Mesothelial cell of epicardium (in vitro differentiated cells): ENCODE measurements around the gene ASF1B. TPM values are rescaled to one million over a fixed set of nuclear protein-coding genes. Genes with fewer than 3 reads are reported as not detected.
A peak's percentile ranks its signal among the peaks of the same experiment; 100 is the strongest.
"Not testable (repeated sequence)": the region's sequence is repeated elsewhere in the genome, so short reads cannot be mapped to it uniquely, and the experiment has no call there.

Experiments used
- DNase-seq, 2 experiments: peaks; one replicate each; pipeline ENCODE4 v3.0.0; 2021; ENCODE audit warnings: low spot score in 2 of 2; ENCODE audit not compliant: unreplicated experiment in 2 of 2
- H3K27ac Mint-ChIP-seq: 2 replicates; pipeline ENCODE4 v1.8.0; 2021; ENCODE audit warnings: mixed read lengths
- H3K27me3 Mint-ChIP-seq: 2 replicates; pipeline ENCODE4 v1.8.0; 2021; ENCODE audit warnings: low read depth, mixed read lengths
- H3K36me3 Mint-ChIP-seq: 2 replicates; pipeline ENCODE4 v1.8.0; 2021; ENCODE audit warnings: mixed read lengths
- H3K4me1 Mint-ChIP-seq: 2 replicates; pipeline ENCODE4 v1.8.0; 2021; ENCODE audit warnings: mixed read lengths
- H3K4me3 Mint-ChIP-seq: 2 replicates; pipeline ENCODE4 v1.8.0; 2021; ENCODE audit warnings: mild to moderate bottlenecking, moderate library complexity, mixed read lengths
- H3K9me3 Mint-ChIP-seq: 2 replicates; pipeline ENCODE4 v1.8.0; 2021; ENCODE audit warnings: mixed read lengths
- total RNA-seq: library from RNA; stranded (reverse); gene quantifications from 3 replicates; pipeline ENCODE4 v1.2.1, GENCODE V29; 2021
- TF ChIP-seq, protein P1 (sequence below): fragments of 200-600 bp; sonication (generic); IDR thresholded peaks from one replicate; pipeline ENCODE4 v1.5.0; 2021; ENCODE audit warnings: antibody characterized with exemption; ENCODE audit not compliant: unreplicated experiment

Gene ASF1B
- total RNA-seq, 1 donor from 2014 or later: 8.4 TPM

DNA sequence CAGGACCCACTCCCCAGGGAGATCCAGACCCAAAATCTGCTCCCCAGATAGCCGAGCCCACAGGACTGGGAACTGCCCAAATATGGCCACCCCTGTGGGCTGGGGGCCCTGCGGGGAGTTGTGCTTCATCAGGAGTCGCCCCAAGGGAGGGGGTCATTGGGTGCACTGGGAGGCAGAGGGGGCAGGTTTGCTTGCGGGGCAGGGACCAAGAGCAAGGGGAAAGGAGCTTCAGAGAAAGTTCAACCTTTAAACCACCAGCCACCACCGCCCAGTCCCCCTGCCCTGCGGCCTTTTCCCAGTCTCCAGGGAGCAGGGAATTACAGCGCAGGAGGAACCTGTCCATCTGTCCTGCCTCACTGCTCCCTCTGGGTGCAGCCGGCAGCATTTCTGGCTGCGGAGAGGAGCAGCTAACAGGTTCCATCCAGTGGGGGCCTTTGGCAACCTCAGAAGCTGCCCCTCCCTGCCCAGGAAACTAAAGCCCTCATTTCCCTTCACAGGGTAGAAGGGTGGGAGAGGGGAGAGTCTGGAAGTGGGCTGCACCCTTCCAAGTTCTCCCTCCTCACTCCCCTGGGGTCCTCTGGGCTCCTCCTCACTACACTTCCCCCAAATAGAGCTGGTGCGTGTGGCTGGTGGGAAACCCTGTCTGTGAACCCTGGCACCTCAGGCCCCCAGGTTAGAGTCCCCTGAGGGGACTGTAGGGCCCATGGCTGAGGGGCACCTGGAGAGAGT is 13.8 kb upstream of the ASF1B start:
- H3K36me3 Mint-ChIP-seq: peaks cover 18% of the 10 kb centered on the region
- TF ChIP-seq, protein P1, sequence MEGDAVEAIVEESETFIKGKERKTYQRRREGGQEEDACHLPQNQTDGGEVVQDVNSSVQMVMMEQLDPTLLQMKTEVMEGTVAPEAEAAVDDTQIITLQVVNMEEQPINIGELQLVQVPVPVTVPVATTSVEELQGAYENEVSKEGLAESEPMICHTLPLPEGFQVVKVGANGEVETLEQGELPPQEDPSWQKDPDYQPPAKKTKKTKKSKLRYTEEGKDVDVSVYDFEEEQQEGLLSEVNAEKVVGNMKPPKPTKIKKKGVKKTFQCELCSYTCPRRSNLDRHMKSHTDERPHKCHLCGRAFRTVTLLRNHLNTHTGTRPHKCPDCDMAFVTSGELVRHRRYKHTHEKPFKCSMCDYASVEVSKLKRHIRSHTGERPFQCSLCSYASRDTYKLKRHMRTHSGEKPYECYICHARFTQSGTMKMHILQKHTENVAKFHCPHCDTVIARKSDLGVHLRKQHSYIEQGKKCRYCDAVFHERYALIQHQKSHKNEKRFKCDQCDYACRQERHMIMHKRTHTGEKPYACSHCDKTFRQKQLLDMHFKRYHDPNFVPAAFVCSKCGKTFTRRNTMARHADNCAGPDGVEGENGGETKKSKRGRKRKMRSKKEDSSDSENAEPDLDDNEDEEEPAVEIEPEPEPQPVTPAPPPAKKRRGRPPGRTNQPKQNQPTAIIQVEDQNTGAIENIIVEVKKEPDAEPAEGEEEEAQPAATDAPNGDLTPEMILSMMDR: no peak
- H3K4me3 Mint-ChIP-seq: no peak overlapping the region

DNA sequence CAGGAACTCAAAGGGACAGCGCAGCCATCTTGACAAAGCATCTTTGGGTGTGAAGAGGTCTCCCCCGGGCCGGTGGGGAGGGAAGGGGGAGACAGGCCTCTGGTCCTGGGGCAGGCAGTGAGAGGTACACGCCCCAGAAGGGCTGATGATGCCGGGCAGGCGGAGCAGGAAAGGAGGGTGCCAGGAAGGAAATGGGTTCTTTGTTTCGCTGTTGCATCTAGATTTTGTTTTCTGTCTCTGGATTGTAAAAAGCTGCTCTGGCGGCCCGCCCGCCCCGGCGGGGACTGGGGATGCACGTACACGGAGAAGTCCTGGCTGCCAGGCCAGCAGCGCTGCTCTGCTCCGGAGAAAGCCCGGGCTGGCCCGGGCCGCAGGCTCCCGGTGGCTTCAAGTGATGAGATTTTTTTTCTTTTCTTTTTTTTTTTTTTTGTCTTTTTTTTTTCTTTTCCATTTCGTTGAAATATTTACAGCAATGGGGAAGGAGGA is 13.2 kb upstream of the ASF1B start:
- TF ChIP-seq, protein P1: no peak
- DNase-seq: no peak
- Mint-ChIP-seq H3K36me3 (peaks cover 13% of the 10 kb centered on the region), H3K4me1 (peaks cover 20% of the 10 kb centered on the region), H3K27ac (no peak overlapping the region), H3K4me3 (no peak overlapping the region), H3K27me3 (no peaks in the 10 kb centered on the region), H3K9me3 (no peaks in the 10 kb centered on the region)

More for the DNA sequence above, 13.8 kb upstream of the ASF1B start:
- Mint-ChIP-seq H3K27ac (no peak overlapping the region), H3K27me3 (no peaks in the 10 kb centered on the region), H3K9me3 (no peaks in the 10 kb centered on the region), H3K4me1 (peaks cover 20% of the 10 kb centered on the region)
- no peak for DNase-seq

DNA sequence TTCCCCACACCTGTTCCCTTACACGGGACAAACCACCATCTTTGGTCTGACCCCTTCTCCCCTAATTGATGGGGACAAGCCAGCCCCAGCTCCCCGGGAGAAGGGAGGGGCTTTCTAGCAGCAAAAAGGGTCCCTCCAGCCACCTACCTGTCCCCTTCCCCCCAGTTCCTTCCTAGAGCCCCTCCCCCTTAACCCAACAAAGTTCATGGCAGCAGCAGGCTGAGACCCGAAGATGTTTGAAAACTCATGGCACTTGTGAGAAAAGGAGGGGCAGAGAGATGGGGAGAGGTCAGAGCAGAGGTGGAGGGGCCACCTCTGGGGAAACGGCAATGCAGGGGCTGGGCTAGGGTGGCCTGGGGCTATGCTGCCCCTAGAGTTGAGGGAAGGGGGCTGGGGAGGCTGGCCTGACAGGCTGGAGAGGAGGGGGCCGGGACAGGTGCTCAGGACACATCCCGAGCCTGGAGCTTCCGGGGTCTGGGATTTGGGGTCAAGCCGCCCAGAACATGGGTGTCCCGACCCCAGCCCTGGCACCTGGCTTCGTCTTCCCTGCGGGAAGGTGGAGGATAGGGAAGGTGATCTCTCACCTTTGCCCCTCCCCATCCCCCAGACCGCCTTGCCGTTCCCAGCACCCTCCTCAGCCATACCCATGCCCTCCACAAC is 12.5 kb upstream of the ASF1B start:
- H3K36me3 Mint-ChIP-seq: peaks cover 11% of the 10 kb centered on the region
- no peaks in the 10 kb centered on the region for H3K27me3 Mint-ChIP-seq
- H3K27ac Mint-ChIP-seq: no peak overlapping the region
- DNase-seq: no peak
- H3K4me3 Mint-ChIP-seq: no peak overlapping the region
- no peaks in the 10 kb centered on the region for H3K9me3 Mint-ChIP-seq
- TF ChIP-seq, protein P1: no peak
- H3K4me1 Mint-ChIP-seq: peaks cover 20% of the 10 kb centered on the region

DNA sequence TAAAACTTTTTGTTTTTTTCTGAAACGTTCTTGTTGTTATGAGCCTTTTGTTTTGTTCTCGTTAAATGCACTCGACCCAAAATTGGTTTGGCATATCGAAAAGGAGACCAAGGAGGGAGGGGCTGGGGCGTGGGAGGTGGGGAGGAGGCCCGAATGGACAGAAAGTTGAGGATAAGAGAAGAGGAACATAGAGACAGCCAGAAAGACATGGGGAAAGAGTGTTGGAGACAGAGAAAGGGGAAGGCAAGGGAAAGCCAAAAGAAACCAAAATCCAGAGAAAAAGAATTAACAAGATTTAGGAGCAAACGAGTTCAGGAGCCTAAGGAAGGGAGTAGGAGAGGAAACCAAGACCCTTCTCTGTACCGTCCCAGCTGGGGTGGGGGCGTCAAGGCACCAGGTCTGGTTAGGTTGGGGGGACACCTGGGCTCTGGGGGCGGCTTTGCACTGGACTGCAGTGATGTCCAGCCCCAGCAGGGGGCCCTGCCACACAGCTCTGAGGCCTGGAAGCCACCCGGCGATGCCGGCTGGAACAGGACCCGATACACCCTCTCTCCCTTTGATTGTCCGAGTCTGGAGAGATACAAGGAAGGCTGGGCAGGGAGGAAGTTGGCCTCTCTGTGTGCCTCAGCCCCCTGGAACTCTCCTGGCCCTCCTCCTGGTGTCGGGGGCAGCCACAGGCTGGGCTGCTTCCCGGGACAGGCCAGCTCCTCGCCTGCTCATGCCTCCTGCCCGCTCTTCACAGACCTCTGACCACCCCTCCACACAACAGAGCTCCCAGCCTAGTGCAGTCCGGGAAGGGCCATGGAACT is 11.6 kb upstream of the ASF1B start:
- H3K9me3 Mint-ChIP-seq: no peaks in the 10 kb centered on the region
- H3K27me3 Mint-ChIP-seq: no peaks in the 10 kb centered on the region
- TF ChIP-seq, protein P1: peak; percentile 70
- peaks cover 20% of the 10 kb centered on the region for H3K4me1 Mint-ChIP-seq
- peaks cover 9% of the 10 kb centered on the region for H3K36me3 Mint-ChIP-seq
- peak overlapping the region; percentile 66 for H3K27ac Mint-ChIP-seq
- H3K4me3 Mint-ChIP-seq: no peak overlapping the region
- peak in 1 of 2 experiments; percentile 79 for DNase-seq

DNA sequence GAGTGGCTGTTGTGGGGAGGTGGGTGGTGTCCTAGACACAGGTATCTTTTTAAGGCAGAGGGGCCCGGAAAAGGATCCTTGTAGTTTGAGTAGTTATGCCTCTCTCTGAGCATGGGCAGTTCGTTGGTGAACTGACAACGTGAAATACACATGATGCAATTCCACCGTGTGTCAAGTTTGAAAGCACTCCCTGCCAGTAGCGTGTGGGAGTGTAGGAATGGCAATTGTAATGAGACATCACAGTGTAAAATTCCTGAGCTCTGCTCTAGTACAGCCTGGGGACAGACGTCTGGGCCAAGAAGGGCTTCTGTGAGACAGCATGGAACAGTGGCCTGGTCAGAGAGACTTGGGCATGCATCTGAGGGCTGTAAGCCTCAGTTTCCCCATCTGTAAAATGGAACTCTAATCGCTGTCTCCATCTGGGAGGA is 10.4 kb upstream of the ASF1B start:
- Mint-ChIP-seq H3K27me3 (no peaks in the 10 kb centered on the region), H3K4me3 (no peak overlapping the region), H3K4me1 (peaks cover 28% of the 10 kb centered on the region), H3K27ac (peak overlapping the region; percentile 59), H3K9me3 (no peaks in the 10 kb centered on the region), H3K36me3 (peaks cover 3% of the 10 kb centered on the region)
- TF ChIP-seq, protein P1: no peak
- DNase-seq: no peak

DNA sequence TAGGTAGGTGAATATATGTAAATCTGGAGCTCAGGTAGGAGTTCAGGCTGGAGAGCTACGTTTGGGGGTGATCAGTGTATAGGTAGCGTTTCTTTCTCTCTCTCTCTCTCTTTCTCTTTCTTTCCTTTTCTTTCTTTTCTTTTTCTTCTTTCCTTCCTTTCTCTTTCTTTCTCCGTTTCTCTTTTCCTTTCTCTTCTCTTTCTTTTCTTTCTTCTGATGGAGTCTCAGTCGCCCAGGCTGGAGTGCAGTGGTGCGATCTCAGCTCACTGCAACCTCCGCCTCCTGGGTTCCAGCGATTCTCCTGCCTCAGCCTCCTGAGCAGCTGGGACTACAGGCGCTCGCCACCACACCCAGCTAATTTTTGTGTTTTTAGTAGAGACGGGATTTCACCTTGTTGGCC is 9.8 kb upstream of the ASF1B start:
- not testable (repeated sequence) for H3K4me3 Mint-ChIP-seq, H3K36me3 Mint-ChIP-seq, H3K27me3 Mint-ChIP-seq, DNase-seq, H3K9me3 Mint-ChIP-seq
- peaks cover 28% of the 10 kb centered on the region for H3K4me1 Mint-ChIP-seq
- H3K27ac Mint-ChIP-seq: peak overlapping the region; percentile 14
